Measurements from ENCODE around the gene SMAD5.

- TF ChIP-seq CTCF (IDR thresholded peaks at IDR 0.05; ENCODE audit: low read length) (no peak), EZH2 (IDR thresholded peaks at IDR 0.05; ENCODE audit: borderline replicate concordance, low read length) (no peak)
These were observed 2.1 kb upstream of the SMAD5 start for GRCh38 chr5:136130581-136130980.
